ENCODE data around the gene HM13. TPM values are rescaled to one million over a fixed set of nuclear protein-coding genes. Genes with fewer than 3 reads are reported as not detected.

HM13 gene
- total and polyA plus RNA-seq, 9 of the 15 experiments (the other 6 are each of a cell fraction or from before 2014, with no cell fraction given), result 7.7 to 136 (median 74.5) TPM

GRCh38 chr20:31560094-31560745 is 46.0 kb downstream of the HM13 start (continued):
- TF ChIP-seq ZNF140 (CRISPR knock-in tag; IDR thresholded peaks at IDR 0.05), result no peak
- TF ChIP-seq KAT8 (IDR thresholded peaks at IDR 0.05; ENCODE audit: low read depth), result no peak
- no peak for TF ChIP-seq CBFA2T2 (conservative IDR thresholded peaks at IDR 0.05)
- no peak for TF ChIP-seq NFYB (IDR thresholded peaks at IDR 0.05; ENCODE audit: extremely low read depth, insufficient read length)
- no peak for TF ChIP-seq UBTF (IDR thresholded peaks at IDR 0.05; ENCODE audit: borderline replicate concordance in 1 of 2, low read depth in 2 of 2, low read length in 2 of 2)
- TF ChIP-seq AFF1 (IDR thresholded peaks at IDR 0.05; ENCODE audit: low read depth in 1 of 2, partially characterized antibody in 2 of 2), result no peak
- TF ChIP-seq NR2C1 (IDR thresholded peaks at IDR 0.05), result no peak
- TF ChIP-seq NR2C1 (tag; IDR thresholded peaks at IDR 0.05), result 0 out of 2 replicates have a peak, but pooled peaks have one; percentile 19
- TF ChIP-seq ZNF766 (CRISPR knock-in tag; conservative IDR thresholded peaks at IDR 0.05), result 0 out of 2 replicates have a peak, but pooled peaks have one; percentile 52
- TF ChIP-seq EHMT2 (IDR thresholded peaks at IDR 0.05), result no peak
- TF ChIP-seq NFATC3 (IDR thresholded peaks at IDR 0.05), result peak; percentile 33; the same call in 1 of the 2 replicates
- TF ChIP-seq ZNF592 (IDR thresholded peaks at IDR 0.05), result peak; percentile 94
- no peak for TF ChIP-seq SRSF7 (optimal IDR thresholded peaks at IDR 0.05; ENCODE audit: low read depth, low read length)
- TF ChIP-seq ZSCAN29 (IDR thresholded peaks at IDR 0.05), result no peak
- TF ChIP-seq ZNF232 (CRISPR knock-in tag; IDR thresholded peaks at IDR 0.05), result no peak
- no peak for TF ChIP-seq ZNF175 (CRISPR knock-in tag; IDR thresholded peaks at IDR 0.05; ENCODE audit: low read depth)
- TF ChIP-seq SMARCC2 (IDR thresholded peaks at IDR 0.05; ENCODE audit: low read depth), result no peak
